PC-9 (cell line): ENCODE results near the gene LAYN. TPM values are rescaled to one million over a fixed set of nuclear protein-coding genes. Genes with fewer than 3 reads are reported as not detected.

Source experiments
- BruUV-seq: library from RNA; stranded (reverse); fragments of 400-500 nt; replicated peaks from 2 replicates; lab custom pipeline; 2021; lab: Mats Ljungman, UMichigan
- CTCF ChIA-PET: fragments of 300-600 bp; sonication (Branson Sonifier 250); formaldehyde crosslinking; loops from one replicate; lab custom pipeline; 2022; ENCODE audit warnings: antibody characterized with exemption; lab: Charles Lee
- POLR2A ChIA-PET: fragments of 300-600 bp; sonication (Branson Sonifier 250); formaldehyde crosslinking; loops from one replicate; lab custom pipeline; 2022; ENCODE audit warnings: antibody characterized with exemption; ENCODE audit not compliant: unreplicated experiment; lab: Charles Lee
- DNase-seq, 2 experiments: peaks; one replicate each; pipeline versions ENCODE4 v3.0.0 to v3.0.0-alpha.2; 2015 to 2022; ENCODE audit warnings: mixed read lengths in 1 of 2
- H2AFZ ChIP-seq: fragments of 200-600 bp; sonication (generic); 2 replicates; pipeline ENCODE4 v1.8.1; 2017; ENCODE audit warnings: antibody characterized with exemption
- H3F3A ChIP-seq: fragments of 200-600 bp; sonication (generic); 2 replicates; pipeline ENCODE4 v1.8.1; 2017; ENCODE audit warnings: antibody characterized with exemption, mild to moderate bottlenecking, low read depth; ENCODE audit not compliant: insufficient read depth
- H3K27ac ChIP-seq: fragments of 200-600 bp; sonication (generic); 2 replicates; pipeline ENCODE4 v1.6.1; 2016; ENCODE audit warnings: mixed run types
- H3K27me3 ChIP-seq: fragments of 200-600 bp; sonication (generic); 2 replicates; pipeline ENCODE4 v1.6.1; 2016; ENCODE audit warnings: low read depth, mixed run types; ENCODE audit not compliant: insufficient read depth
- H3K36me3 ChIP-seq: fragments of 200-600 bp; sonication (generic); 2 replicates; pipeline ENCODE4 v1.6.1; 2016; ENCODE audit warnings: low read depth, mixed run types
- H3K4me1 ChIP-seq: fragments of 200-600 bp; sonication (generic); replicated peaks from 2 replicates; pipeline ENCODE4 v1.6.1; 2016; ENCODE audit warnings: mixed run types; ENCODE audit not compliant: insufficient read depth
- H3K4me2 ChIP-seq: fragments of 200-600 bp; sonication (generic); 2 replicates; pipeline ENCODE4 v1.6.1; 2017; ENCODE audit warnings: mixed run types
- H3K4me3 ChIP-seq: fragments of 200-600 bp; sonication (generic); 2 replicates; pipeline ENCODE4 v1.6.1; 2016; ENCODE audit warnings: mixed run types
- H3K79me2 ChIP-seq: fragments of 200-600 bp; sonication (generic); 2 replicates; pipeline ENCODE4 v1.6.1; 2017; ENCODE audit warnings: low read depth, mixed run types
- H3K9me2 ChIP-seq: fragments of 200-600 bp; sonication (generic); 2 replicates; pipeline ENCODE4 v1.8.1; 2017; ENCODE audit warnings: mild to moderate bottlenecking; ENCODE audit not compliant: insufficient read depth
- H3K9me3 ChIP-seq: fragments of 200-600 bp; sonication (generic); 2 replicates; pipeline ENCODE4 v1.8.1; 2016; ENCODE audit warnings: low read depth; ENCODE audit not compliant: insufficient read depth
- H4K20me1 ChIP-seq: fragments of 200-600 bp; sonication (generic); 2 replicates; pipeline ENCODE4 v1.8.1; 2017; ENCODE audit not compliant: insufficient read depth
- EZH2 ChIP-seq: fragments of 200-600 bp; sonication (generic); IDR thresholded peaks from 2 replicates; pipeline ENCODE4 v1.8.0; 2017; ENCODE audit warnings: antibody characterized with exemption, low read depth
- intact Hi-C: fragments of 100-400 bp; cut with micrococcal nuclease; formaldehyde crosslinking; loops from one replicate; pipeline ENCODE4 v1.10.0; 2022; ENCODE audit not compliant: unreplicated experiment
- total RNA-seq: library from RNA; stranded (reverse); gene quantifications from 2 replicates; pipeline ENCODE4 v1.2.3, GENCODE V29; 2021
- TF ChIP-seq, protein P1 (sequence below): fragments of 200-600 bp; sonication (generic); conservative IDR thresholded peaks from 2 replicates; pipeline ENCODE4 v1.6.1; 2017; ENCODE audit warnings: mixed run types, antibody characterized with exemption, mild to moderate bottlenecking, moderate library complexity

LAYN gene
- total RNA-seq, 1 experiment from 2014 or later, result 19.9 TPM

DNA sequence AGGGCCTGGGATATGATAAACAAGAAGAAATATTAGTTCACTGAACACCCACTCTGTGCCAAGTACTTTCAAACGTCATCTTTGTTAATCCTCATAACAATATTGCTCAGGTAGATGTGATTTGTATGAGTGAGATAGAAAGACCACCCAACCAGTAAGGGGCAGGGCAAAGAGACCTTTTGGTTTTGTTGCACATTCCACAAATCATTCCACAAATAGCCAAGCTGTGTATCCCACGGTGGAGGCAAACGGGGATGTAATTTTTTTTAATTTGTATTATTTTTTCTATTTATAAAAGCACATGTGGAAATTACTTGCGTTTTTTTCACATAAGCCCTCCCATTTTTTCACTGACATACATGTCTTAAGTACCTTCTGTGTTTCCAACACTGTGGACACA lies 29.0 kb downstream of the LAYN start:
- TF ChIP-seq, protein P1, sequence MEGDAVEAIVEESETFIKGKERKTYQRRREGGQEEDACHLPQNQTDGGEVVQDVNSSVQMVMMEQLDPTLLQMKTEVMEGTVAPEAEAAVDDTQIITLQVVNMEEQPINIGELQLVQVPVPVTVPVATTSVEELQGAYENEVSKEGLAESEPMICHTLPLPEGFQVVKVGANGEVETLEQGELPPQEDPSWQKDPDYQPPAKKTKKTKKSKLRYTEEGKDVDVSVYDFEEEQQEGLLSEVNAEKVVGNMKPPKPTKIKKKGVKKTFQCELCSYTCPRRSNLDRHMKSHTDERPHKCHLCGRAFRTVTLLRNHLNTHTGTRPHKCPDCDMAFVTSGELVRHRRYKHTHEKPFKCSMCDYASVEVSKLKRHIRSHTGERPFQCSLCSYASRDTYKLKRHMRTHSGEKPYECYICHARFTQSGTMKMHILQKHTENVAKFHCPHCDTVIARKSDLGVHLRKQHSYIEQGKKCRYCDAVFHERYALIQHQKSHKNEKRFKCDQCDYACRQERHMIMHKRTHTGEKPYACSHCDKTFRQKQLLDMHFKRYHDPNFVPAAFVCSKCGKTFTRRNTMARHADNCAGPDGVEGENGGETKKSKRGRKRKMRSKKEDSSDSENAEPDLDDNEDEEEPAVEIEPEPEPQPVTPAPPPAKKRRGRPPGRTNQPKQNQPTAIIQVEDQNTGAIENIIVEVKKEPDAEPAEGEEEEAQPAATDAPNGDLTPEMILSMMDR, result no peak
- no peak for TF ChIP-seq EZH2
- 0 out of 2 replicates have a peak, but pooled peaks cover 2% of the 10 kb centered on the region for H3K9me3 ChIP-seq
- H3K27me3 ChIP-seq, result no peaks in the 10 kb centered on the region
- no peak overlapping the region for H2AFZ ChIP-seq
- no peaks in the 10 kb centered on the region for H3K4me1 ChIP-seq
- DNase-seq, result no peak
- H3K4me2 ChIP-seq, result no peak overlapping the region
- no peaks in the 10 kb centered on the region for H4K20me1 ChIP-seq
- H3K27ac ChIP-seq, result no peak overlapping the region
- intact Hi-C loops, result loop anchor here (5.0 kb wide), 1 partner anchor 117 kb away; no protein-coding TSS in a partner anchor
- no peaks in the 10 kb centered on the region for H3K36me3 ChIP-seq
- H3F3A ChIP-seq, result no peaks in the 10 kb centered on the region
- no peaks in the 10 kb centered on the region for H3K79me2 ChIP-seq
- ChIA-PET POLR2A (no interaction called here), CTCF (interaction anchor here (0.6 kb wide), 1 partner anchor 55 kb away, joined by 3 read pairs; the partner anchor contains the start of gene HOATZ)
- BruUV-seq, result no TSS peak
- no peaks in the 10 kb centered on the region for H3K9me2 ChIP-seq
- no peak overlapping the region for H3K4me3 ChIP-seq

DNA sequence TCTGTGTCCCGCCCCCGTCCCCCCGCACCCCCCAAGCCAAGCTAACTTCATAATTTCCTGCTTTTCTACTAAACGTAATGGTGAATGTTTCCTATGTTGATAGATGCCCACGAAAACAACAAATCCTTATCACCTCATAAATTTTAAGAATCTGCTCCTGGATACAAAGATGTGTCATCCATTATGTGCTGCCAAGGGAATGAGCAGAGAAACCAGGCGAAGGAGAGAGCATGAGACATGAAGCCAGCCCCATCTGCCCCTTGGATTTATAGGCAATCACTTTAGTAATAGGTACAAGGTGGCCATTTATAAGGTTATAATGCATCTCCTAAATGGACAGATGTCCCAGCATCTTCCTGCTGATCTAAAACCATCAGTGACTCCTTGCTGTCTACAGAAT lies 30.3 kb downstream of the LAYN start:
- Histone ChIP-seq H3K27ac (no peak overlapping the region), H3K9me3 (0 out of 2 replicates have a peak, but pooled peaks cover 2% of the 10 kb centered on the region), H3K4me1 (no peaks in the 10 kb centered on the region), H2AFZ (no peak overlapping the region), H3K27me3 (no peaks in the 10 kb centered on the region), H4K20me1 (no peaks in the 10 kb centered on the region), H3K36me3 (no peaks in the 10 kb centered on the region), H3K9me2 (no peaks in the 10 kb centered on the region), H3K79me2 (no peaks in the 10 kb centered on the region), H3F3A (no peaks in the 10 kb centered on the region), H3K4me3 (no peak overlapping the region), H3K4me2 (no peak overlapping the region)
- DNase-seq, result no peak
- POLR2A ChIA-PET, result no interaction called here
- CTCF ChIA-PET, result no interaction called here
- TF ChIP-seq EZH2, result no peak
- TF ChIP-seq, protein P1, result no peak
- no TSS peak for BruUV-seq
- intact Hi-C loops, result no loop called here

DNA sequence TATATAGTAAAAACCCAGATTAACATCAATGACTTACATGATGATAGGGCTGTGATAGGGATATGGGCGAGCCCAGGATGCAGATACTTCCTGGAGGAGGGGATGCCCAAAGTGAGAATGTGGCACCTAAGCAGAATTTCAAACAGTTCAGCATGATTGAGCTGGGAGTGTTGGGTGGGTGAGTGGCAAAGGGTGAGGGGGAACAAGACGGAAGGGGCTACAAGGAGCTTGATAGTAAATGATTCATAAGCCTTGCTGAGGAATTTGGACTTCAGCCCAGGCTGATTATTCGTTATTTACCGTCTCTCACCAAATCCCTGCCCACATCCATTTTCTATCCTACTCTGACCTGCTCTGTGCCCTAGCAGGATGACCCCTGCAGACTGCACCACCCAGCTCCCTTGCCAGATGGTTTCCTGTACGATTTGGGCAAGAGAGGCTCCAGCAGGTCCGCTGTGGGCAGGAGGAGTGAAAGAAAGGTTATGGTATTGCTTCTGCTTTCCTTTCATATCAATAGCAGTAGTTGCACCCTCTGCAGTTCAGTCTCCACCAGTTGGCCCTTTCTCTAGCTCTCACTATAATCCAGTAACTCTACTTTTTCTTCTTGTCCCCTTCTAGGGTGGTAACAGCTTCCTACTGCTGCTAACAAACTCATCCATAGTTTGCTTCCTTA lies 31.4 kb downstream of the LAYN start:
- BruUV-seq, result no TSS peak
- no peaks in the 10 kb centered on the region for H3K79me2 ChIP-seq
- H3F3A ChIP-seq, result no peaks in the 10 kb centered on the region
- no peak for DNase-seq
- no peaks in the 10 kb centered on the region for H4K20me1 ChIP-seq
- H3K4me3 ChIP-seq, result no peak overlapping the region
- H3K4me2 ChIP-seq, result no peak overlapping the region
- CTCF ChIA-PET, result interaction anchor here (0.5 kb wide), 1 partner anchor 60 kb away, joined by 4 read pairs; the partner anchor contains the start of gene BTG4
- H3K4me1 ChIP-seq, result no peaks in the 10 kb centered on the region
- H3K27me3 ChIP-seq, result no peaks in the 10 kb centered on the region
- POLR2A ChIA-PET, result no interaction called here
- no peaks in the 10 kb centered on the region for H3K9me2 ChIP-seq
- H2AFZ ChIP-seq, result no peak overlapping the region
- H3K9me3 ChIP-seq, result 0 out of 2 replicates have a peak, but pooled peaks cover 2% of the 10 kb centered on the region
- no peak overlapping the region for H3K27ac ChIP-seq
- intact Hi-C loops, result no loop called here
- TF ChIP-seq EZH2, result no peak
- TF ChIP-seq, protein P1, result no peak
- no peaks in the 10 kb centered on the region for H3K36me3 ChIP-seq
